HG03045 (cell line): ENCODE results near the gene UNC45A.
"Not testable (repeated sequence)": the region's sequence is repeated elsewhere in the genome, so short reads cannot be mapped to it uniquely, and the experiment has no call there.

ENCODE experiments used
- ATAC-seq: cut with Tn5 transposase; IDR thresholded peaks from one replicate; pipeline ENCODE4 v1.9.1; 2021; ENCODE audit warnings: mild to moderate bottlenecking, moderate library complexity; ENCODE audit not compliant: unreplicated experiment

UNC45A gene

GRCh38 chr15:90902840-90903732 lies 32.0 kb upstream of the UNC45A start, which contains the start of gene MAN2A2:
Gene MAN2A2, plus strand, starts transcription at chr15:90903302. Its CDS starts 906 bp downstream, at chr15:90904208.
- peak; percentile 48 for ATAC-seq

- ATAC-seq = no peak
Measured at GRCh38 chr15:90903733-90904536, 31.1 kb upstream of the UNC45A start.

GRCh38 chr15:90904746-90905145 lies 30.3 kb upstream of the UNC45A start:
- no peak for ATAC-seq

GRCh38 chr15:90905306-90906180 lies 29.5 kb upstream of the UNC45A start:
- ATAC-seq = no peak

- ATAC-seq = no peak
Measured at GRCh38 chr15:90906181-90906849, 28.8 kb upstream of the UNC45A start.

GRCh38 chr15:90907051-90907660 lies 27.9 kb upstream of the UNC45A start:
- ATAC-seq = no peak

- no peak for ATAC-seq
Measured at GRCh38 chr15:90907838-90908507, 27.1 kb upstream of the UNC45A start.

GRCh38 chr15:90909449-90909848 lies 25.6 kb upstream of the UNC45A start:
- not testable (repeated sequence) for ATAC-seq

- no peak for ATAC-seq
Measured at GRCh38 chr15:90909976-90910375, 25.1 kb upstream of the UNC45A start.

GRCh38 chr15:90910441-90911301 lies 24.4 kb upstream of the UNC45A start:
- ATAC-seq = no peak

GRCh38 chr15:90911302-90911623 lies 23.8 kb upstream of the UNC45A start:
- ATAC-seq = no peak

GRCh38 chr15:90911906-90912769 lies 22.9 kb upstream of the UNC45A start:
- ATAC-seq = no peak

GRCh38 chr15:90912770-90913075 lies 22.4 kb upstream of the UNC45A start:
- no peak for ATAC-seq

- no peak for ATAC-seq
Measured at GRCh38 chr15:90913398-90913944, 21.6 kb upstream of the UNC45A start.

- no peak for ATAC-seq
Measured at GRCh38 chr15:90914305-90915080, 20.6 kb upstream of the UNC45A start.

GRCh38 chr15:90915216-90915807 lies 19.8 kb upstream of the UNC45A start:
- ATAC-seq = no peak
